HG02763 (cell line): ENCODE measurements around the gene TRRAP.

Experiments used
- ATAC-seq: cut with Tn5 transposase; IDR thresholded peaks from one replicate; pipeline ENCODE4 v1.9.1; 2021; ENCODE audit warnings: mild to moderate bottlenecking, moderate library complexity; ENCODE audit not compliant: unreplicated experiment

Gene TRRAP

GRCh38 chr7:99003419-99003818, 125.1 kb downstream of the TRRAP start:
- no peak for ATAC-seq

DNA sequence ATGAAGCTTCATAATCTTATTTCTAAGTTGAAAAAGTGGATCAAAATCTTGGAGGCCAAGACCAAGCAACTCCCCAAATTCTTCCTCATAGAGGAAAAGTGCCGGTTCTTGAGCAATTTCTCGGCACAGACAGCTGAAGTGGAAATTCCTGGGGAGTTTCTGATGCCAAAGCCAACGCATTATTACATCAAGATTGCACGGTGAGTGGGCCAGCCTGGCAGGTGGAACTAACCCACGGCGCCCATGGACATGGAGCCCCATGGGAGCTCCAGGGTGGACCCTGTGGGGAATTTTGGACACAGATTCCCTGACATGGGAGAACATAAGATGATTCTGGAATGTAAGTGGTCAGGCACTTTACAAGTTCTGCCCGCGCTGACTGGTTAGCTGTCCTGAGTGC, 125.9 kb downstream of the TRRAP start:
- no peak for ATAC-seq

DNA sequence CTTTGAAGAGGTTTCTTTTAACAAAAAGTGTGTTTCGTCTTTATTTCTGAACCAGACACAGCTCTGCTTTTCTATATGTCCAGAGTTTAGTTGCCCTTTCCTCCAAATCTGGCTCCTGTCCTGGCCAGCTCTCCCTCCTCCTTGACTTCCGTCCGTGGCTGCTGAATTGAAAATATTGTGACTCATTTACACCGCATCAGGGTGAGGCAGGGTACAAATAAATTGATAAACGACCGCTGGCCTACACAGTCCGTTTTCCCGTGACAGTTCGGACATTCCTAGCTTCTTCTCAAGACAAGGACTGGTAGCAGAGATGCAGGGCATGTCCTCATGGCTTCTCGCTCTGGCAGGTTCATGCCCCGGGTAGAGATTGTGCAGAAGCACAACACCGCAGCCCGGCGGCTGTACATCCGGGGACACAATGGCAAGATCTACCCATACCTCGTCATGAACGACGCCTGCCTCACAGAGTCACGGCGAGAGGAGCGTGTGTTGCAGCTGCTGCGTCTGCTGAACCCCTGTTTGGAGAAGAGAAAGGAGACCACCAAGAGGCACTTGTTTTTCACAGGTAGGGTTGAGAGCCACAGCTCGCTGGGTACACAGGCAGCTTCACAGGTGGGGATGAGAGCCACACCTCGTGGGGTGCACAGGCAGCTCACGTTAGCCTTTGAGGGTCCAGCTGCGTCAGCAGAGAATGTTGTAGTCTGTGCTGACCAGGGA, 126.6 kb downstream of the TRRAP start:
- ATAC-seq = no peak

DNA sequence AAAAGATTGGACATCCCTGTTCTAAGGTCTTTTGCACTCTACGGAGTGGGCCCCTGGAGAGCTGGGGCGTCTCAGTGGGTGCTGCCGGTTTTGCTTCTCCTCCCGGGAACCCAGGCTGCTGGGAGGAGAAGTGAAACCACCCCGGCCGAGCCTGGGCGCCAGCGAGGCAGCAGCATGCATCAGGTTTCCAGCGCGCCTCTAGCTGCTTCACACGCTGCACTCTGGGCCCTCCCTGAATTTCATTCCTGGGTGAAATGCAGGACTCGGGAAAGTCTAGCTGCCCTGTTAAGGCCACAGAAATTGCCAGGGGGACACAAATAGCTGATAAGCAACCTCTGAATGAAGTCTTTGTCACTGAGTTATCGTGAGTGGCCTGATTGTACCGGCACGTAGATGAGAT, 127.4 kb downstream of the TRRAP start:
- no peak for ATAC-seq

DNA sequence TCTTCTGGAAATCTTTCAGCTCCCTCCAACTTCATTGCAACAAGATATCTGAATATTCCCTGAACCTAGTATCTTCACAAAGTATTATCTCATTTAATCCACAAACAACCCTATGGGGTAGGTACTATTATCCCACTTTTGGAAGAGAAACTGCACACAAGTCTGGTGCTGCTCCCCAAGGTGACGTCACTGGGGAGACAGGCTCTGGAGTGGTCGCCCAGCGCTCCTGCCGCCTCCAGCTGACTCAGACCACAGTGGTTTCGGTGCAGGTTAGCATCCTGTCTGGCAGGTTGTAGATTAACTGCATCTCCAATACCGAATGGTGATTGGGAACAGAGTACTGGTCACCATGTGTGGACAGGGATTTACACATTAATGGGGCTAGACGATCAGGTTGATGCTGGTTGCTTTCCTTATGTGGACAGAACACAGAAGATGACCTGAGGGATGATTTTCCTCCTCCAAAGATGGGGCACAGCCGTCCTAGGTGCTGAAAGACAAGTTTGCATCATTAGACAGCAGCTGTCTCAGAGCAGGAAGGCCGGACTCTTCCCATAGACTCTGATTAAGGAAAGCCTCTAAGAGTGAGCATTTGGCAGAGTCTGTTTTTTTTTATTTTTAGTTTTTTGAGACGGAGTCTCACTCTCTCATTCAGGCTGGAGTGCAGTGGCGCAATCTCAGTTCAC, 128.6 kb downstream of the TRRAP start:
- ATAC-seq = no peak

- ATAC-seq = no peak
These were observed 129.9 kb downstream of the TRRAP start for GRCh38 chr7:99008181-99008631.

DNA sequence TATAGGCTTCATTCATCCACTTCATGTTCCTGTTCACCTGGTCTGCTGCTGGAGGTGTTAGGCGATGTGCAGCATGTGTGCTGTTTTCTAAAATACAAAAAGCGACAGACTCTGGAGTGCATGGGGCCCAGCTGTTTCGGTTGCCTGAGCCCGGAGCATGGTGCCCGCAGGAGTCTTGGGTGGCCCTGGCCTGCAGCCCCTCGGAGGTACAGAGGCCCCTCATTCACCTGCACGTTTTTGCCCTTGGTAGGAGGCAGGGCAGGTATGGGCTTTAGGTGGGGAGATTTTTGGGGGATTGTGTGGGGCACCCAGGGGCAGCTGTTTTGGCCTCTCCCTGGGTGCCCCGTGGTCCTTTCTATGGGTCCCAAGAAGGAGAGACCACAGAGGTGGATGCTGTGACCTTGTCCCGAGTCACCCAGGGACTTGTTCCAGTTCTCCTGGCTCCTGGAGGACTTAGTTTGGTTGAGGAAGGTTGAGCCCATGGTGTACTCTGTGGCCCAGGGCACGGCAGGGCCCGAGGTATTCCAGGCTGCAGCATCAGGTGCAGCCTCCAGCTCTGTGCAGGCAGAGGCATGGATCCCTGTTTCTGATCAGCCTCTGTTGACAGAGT, 130.7 kb downstream of the TRRAP start:
- no peak for ATAC-seq

GRCh38 chr7:99010281-99010680, 131.9 kb downstream of the TRRAP start:
- ATAC-seq = no peak

DNA sequence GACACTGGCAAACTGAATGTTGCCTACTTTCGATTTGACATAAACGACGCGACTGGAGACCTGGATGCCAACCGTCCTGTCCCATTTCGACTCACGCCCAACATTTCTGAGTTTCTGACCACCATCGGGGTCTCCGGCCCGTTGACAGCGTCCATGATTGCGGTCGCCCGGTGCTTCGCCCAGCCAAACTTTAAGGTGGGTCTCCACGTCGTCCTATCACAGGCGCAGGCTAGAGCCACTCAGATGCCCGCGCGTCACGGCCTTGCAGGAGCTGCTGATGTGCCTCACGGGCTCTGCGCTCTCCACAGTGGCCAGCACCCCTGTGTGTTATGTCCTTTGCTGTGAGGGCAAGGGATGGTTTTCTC, 133.0 kb downstream of the TRRAP start:
- ATAC-seq = no peak

- no peak for ATAC-seq
These were observed 133.5 kb downstream of the TRRAP start for GRCh38 chr7:99011706-99012404.

DNA sequence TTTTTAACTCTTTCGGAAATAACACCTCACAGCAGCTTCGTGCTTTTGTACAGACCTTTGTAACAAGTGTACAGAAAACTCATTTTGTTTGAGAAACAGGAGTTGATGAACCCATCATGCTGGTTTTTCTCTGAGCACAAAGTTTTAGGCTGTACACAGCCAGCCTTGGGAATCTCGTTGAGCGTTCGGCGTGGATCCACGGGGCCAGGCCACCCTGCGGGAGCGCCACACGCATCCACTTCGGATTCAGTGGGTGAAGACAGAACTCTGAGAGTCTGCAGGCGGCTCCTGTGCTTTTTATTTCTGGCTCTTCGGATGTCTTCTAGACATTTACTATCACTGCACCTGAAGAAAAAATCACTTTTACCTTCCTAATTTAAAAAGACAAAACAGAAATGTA, 134.4 kb downstream of the TRRAP start:
- ATAC-seq = no peak

GRCh38 chr7:99013266-99014112, 135.2 kb downstream of the TRRAP start:
- ATAC-seq = no peak

DNA sequence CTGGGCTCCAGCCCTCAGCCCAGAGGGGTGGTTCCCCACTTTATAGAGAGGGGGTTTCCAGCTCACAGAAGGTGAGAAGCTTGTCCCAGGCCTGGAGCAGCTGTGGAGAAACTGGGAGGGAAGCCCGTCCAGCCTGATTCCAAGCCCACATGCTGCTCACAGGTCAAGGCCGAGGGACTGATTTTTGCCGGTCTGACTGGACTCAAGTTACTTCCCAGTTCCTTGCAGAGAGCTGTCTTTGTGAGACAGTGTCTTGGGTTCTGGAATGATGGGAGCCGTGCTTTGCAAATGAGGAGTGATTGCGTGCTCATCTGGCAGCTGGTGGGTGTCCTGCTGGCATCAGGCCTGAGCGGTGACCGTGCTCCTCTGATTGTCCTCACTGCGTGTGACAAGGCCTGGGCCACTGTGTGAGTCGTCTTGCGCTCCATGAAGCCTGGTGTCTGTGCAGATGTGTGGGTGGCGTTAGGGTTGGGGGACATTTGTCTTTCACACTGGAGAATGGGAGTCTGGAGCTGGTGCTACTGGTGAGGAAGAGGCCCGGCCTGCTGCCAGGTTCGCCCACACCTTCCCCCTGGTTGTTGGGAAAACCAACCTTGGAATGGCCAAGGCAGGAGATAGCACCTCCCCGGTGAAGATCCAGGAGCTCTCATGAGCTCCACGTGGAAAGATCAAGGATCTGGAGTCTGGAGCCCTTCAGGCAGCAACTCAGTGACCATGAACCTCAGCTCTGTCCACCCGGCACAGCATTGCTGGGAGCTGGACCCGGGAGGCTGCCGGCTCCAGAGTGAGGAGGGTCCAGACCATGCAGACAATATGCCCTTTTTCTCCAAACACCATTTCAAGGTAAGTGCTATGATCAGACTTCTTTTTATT, 136.0 kb downstream of the TRRAP start:
- ATAC-seq = no peak

DNA sequence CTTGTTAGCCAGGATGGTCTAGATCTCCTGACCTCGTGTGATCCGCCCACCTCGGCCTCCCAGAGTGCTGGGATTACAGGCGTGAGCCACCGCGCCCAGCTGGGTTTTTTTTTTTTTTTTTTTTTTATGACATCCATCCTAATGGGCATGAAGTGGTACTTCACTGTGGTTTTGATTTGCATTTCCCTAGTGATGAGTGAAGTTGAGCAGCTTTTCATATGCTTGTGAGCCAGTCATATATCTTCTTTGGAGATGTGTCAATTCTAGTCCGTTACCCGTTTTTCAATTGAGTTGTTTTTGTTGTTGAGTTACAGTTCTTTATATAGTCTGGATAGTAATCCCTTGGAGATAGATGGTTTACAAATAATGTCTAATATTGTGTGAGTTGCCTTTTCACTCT, 137.9 kb downstream of the TRRAP start:
- ATAC-seq = no peak

DNA sequence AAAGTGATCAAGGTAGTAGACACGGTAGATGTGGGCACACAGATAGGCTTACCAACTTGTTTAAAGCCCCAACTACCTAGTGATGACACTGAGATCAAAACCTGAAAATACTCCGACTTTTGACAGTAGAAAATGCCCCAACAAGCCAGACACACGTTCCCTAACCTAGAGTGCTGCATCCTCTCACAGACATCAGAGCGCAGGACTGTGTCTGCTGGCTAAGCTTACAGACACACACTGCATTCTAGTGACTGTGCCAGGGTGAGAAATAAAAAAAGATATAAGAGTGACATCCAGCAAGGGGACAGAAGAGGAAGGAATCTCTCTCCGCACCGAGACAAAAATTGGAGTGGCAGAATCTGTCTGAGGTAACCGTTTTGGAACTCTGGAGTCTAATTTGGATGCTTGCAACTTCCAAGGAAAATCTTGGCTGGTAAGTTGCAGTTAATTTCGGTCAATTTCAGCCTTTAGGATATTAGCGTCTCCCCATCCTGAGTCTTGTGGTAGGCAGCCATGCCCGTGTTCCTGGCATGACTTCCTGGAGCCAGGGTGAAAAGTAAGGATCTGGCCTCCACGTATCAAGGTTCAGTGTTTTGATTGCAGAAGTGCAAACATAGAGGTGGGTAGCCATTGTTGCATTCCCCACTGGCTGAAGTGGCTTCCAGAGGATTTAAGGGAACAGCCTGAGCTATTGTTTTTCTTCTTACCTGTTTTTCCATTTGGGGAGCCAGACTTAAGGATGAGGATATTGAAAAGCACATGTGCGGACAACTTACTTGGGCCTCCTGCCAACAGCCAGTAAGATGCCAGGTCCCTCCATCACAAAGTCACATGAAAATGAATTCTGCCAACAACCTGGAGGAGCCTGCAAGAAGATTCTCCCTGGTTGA, 141.4 kb downstream of the TRRAP start:
- ATAC-seq = no peak

GRCh38 chr7:99020413-99020715, 142.0 kb downstream of the TRRAP start:
- ATAC-seq = no peak

DNA sequence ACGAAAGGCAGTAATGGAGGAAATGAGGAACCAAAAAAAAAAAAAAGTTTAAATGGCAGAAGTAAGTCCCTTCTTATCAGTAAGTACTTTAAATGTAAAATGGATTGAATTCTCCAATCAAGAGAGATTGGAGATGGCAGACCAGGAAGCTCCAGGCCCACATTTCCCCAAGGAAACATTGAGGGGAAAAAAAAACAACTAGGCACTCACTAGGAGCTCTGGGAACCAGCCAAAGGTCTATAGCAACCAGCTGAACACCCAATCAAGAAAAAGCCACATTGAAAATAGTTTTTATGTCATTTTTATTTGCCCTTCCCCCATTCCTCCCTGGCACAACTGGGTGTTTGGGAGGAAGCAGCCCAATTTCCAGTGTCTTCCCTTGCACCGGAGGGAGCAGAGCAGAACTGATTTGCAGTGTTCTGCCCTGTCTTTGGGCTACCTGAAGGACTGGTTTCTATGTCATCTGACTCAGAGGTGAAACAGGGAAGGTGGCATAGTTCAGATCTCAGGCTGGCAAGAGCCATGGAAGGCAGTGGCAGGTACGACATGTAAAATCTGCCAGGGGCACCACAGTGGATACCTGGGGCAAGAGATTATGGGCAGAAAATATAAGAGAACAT, 143.7 kb downstream of the TRRAP start:
- ATAC-seq = no peak

GRCh38 chr7:99024066-99024465, 145.7 kb downstream of the TRRAP start:
- no peak for ATAC-seq

DNA sequence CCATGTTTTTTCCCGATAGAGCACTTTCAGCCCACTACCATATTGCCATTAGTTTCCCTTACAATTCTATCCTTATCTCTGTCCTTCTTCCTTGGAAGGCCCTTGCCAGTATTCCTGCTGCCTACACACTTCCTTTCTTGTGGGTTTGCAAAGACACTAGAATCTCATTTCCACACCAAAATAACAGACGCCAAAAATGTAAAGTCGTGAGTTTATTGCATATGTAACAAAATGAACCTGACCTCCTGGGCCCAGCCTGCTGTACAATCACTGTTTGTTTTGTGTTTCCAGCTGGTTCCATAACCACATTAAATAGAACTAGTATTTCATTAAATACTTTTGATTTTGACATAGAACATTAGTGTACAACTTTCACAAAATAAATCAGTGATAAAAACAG, 148.9 kb downstream of the TRRAP start:
- no peak for ATAC-seq
